Glomerular visceral epithelial cell (primary cell): ENCODE measurements around the gene BMP5.
A peak's percentile ranks its signal among the peaks of the same experiment; 100 is the strongest.

ENCODE experiments used
- DNase-seq: peaks from one replicate; pipeline ENCODE4 v3.0.0-alpha.2; 2016; ENCODE audit errors: extremely low spot score

The BMP5 gene

GRCh38 chr6:55872866-55873265, 2.5 kb downstream of the BMP5 start:
- no peak for DNase-seq

- DNase-seq, result no peak
Observed at GRCh38 chr6:55870181-55870813, 5.1 kb downstream of the BMP5 start.

GRCh38 chr6:55869674-55870073, 5.7 kb downstream of the BMP5 start:
- DNase-seq, result no peak

- peak; percentile 79 for DNase-seq
Observed at GRCh38 chr6:55868771-55869479, 6.5 kb downstream of the BMP5 start.

DNA sequence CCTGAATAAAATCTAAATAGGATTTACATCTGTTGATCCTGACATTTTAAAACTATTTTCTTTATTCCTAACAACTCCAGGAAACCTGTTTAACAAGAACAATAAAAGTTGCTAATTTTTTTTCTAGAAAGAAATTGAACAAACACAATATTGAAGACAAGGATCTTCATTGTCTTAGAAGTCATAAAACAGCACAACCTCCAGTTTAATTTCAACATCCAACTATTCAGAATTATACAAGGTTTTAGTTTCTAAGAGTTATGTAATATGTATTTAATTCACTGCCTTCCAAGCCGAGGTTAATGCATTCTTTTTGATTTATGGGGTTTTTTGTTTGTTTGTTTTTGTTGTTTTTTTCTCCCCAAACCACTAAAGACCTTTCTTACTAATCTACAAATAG, 7.2 kb downstream of the BMP5 start:
- no peak for DNase-seq

DNA sequence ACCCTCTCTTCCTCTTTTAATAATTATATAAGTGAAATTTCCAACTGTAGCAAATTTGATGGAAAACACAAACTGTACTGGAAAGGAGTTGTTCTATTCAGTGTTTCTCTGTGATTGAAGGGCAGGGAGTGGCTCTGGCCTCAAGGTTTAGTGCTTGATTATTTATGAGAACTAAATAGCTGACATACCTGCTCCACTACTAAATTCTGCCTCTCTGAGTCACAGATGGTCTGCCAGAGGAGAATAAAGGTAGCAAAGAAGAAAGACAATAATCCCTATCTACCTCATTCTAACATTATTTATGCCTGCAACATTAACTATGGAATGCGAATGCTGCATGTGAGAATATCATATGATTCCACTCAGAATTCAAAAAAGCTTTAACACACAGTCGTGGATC, 9.3 kb downstream of the BMP5 start:
- DNase-seq, result no peak

DNA sequence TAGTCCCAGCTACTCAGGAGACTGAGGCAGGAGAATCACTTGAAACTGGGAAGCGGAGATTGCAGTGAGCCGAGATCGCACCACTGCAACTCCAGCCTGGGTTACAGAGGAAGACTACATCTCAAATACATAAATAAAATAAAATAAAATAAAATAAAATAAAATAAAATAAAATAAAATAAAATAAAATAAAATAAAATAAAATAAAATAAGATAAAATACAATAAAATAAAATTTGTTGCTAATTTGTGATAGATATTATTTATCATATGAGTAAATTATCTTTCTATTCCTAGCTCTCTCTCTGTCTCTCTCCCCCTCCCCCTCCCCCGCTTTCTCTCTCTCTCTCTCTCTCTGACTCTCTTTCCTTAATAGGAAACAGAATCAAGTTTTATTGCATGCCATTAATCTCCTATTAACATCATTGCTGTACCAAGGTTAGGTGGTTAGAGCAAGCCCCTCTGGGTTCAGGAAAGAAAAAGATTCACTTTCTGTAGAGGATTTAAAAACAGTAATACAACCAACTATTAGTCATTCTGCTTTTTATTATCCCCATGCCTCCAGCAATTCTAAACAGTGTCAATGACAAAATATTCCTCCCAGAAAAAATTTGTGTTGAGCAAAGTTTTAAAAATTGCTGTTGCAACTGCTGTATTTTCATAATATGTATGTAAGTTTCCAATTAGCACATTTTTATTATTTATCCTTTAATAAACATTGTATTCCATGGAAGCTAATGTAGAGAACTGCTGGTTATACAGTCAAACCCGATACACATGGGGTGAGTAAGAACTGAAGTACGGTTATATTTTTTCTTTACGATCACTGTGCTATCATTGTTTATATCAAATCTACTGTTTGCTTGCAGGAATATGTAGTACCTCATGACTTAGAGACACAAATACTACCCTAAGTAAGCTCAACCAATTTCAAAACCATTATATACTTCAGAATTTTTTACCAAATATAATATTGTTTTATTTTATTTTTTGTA, 22.1 kb downstream of the BMP5 start:
- DNase-seq, result no peak

DNA sequence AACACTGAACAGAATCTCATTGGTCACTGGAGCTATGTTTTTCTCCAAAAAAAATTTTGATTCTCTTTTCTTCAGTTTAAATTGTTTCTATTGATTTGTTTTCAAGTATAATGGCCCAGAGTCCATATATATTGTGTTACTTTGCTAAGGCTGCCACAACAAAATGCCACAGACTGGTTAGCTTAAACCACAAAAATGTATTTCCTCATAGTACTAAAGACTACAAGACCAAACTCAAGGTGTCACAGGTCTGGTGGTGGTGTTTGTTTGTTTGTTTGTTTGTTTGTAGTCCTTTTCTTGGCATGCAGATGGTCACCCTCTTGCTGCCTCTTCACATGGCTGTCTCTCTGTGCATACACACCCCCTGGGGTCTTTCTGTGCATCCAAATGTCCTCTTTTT, 34.0 kb downstream of the BMP5 start:
- DNase-seq, result no peak

GRCh38 chr6:55839080-55839479, 36.3 kb downstream of the BMP5 start:
- no peak for DNase-seq

GRCh38 chr6:55836945-55837344, 38.4 kb downstream of the BMP5 start:
- DNase-seq, result no peak

GRCh38 chr6:55836481-55836880, 38.9 kb downstream of the BMP5 start:
- DNase-seq, result no peak

DNA sequence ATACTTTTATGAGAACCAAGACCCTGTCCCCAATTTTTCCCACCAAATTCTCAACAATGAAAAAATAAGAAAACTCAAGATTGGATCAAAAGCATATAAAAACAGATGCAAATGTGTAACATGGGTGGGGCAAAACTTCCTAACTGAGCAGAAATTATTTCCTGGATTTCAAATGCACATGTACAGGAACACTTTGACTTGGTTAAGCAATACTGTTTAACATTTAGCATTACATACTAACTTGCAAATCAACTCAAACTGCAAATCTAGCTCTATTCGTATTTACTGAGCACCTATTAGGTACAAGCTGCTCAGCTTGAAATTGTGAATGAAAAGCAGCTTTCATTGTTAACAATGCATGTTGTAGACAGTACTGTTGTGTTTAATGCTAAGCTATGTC, 40.2 kb downstream of the BMP5 start:
- DNase-seq, result no peak

DNA sequence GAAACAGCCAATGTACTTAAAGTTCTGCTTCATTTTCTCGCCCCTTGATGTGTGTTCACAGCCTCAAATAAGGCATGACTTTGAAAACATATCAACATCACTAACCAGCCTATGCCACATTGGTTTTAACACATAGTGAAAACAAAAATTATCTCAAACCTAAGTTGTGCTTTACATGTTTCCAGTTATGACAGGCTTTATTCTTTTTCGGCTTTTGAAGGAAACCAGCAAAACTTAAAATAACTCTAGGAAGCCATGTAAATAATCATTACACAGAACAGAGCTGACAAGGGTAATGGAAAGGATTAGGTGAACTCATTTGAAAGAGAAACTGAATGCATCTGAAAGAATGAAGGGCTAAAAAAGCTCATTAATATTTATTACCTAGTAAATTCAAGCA, 42.1 kb downstream of the BMP5 start:
- DNase-seq, result no peak

- DNase-seq, result no peak
Observed at GRCh38 chr6:55827818-55828522, 47.4 kb downstream of the BMP5 start.

- no peak for DNase-seq
Observed at GRCh38 chr6:55826941-55827340, 48.4 kb downstream of the BMP5 start.

DNA sequence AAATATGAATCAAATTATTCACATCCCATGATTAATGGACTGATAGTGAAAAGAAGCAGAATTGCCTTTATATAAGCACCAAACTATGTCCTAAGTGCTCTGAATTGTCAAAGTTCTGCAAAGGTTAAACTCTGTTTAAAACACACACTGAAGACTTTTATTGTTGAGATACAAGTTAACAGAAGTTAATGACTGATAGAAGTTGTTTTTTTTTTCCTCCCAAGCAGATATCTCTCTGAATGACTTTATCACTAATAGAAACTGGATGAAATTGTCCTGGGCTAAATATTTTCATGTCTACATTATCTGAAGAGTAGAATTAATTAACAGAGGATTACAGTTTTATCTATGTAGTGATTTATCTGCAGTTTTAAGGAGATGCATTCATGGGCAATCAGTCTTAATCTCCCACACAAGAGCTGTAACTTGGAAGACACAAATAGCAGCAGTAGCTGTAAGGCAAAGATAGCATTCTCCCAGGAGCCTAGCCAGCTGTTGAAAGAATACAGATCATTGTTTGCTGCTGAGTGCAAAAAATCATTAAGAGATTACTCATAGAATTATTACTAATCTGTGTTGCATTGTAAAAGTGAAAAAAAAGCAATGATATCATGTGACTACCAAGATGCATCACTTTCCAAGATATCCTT, 49.9 kb downstream of the BMP5 start:
- DNase-seq, result peak; percentile 22

GRCh38 chr6:55822815-55823214, 52.6 kb downstream of the BMP5 start:
- DNase-seq, result no peak

DNA sequence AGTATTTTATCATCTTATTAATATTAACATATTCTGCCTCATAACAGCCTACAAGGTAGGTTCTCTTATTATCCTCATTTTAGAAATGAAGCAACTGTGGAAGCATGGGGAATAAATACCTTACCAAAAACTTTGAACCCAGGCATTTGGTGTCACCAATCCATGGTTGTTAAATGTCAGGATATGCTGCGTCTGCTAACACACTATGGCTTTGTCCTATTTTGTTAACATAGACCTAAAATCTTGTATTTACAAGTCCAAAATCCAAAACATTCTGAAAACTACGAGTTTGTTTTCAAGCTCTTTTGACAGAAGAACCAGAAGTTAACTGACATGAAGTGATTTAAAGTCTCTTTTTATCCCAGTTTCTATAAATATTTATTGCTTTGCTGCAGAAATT, 53.4 kb downstream of the BMP5 start:
- DNase-seq, result no peak

DNA sequence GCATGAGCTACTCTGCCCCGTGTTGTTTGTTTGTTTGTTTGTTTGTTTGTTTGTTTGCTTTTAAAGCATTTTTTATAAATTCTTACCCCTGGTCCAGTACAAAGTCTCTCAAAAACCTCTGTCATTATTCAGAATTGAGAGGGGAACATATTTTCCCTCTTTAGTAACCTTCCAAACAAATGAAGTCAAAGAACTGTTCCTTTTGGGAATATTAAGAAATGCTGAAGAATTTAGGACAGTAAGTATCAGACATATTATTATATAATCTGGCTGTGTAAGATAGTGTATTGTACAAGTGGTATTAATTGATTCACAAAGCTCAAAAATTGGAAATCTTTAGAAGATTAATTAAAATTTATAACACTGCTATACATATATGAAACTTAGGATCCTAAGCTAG, 54.7 kb downstream of the BMP5 start:
- no peak for DNase-seq

- DNase-seq, result no peak
Observed at GRCh38 chr6:55819811-55820210, 55.6 kb downstream of the BMP5 start.

- no peak for DNase-seq
Observed at GRCh38 chr6:55818482-55818881, 56.9 kb downstream of the BMP5 start.
